A549 (cell line): ENCODE data around the gene MZF1.

ENCODE experiments used
- EP300 ChIP-seq, 2 experiments: fragments of >200 bp; sonication (Bioruptor Twin); formaldehyde crosslinking; IDR thresholded peaks; 2 replicates in 1 of 2; 3 replicates in 1 of 2; pipeline ENCODE4 v1.6.1; 2016 to 2017
- JUNB ChIP-seq: fragments of >200 bp; sonication (Bioruptor Twin); formaldehyde crosslinking; IDR thresholded peaks from 2 replicates; pipeline ENCODE4 v1.6.1; 2016
- MYC ChIP-seq: IDR thresholded peaks from 2 replicates; pipeline ENCODE4 v1.6.1; 2012; ENCODE audit warnings: mild to moderate bottlenecking, inconsistent platforms, low read length, improper control_type of control experiment, borderline replicate concordance
- NFE2L2 ChIP-seq: fragments of 150-350 bp; conservative IDR thresholded peaks from 2 replicates; pipeline ENCODE4 v1.6.1; 2014; ENCODE audit warnings: low read length
- RAD21 ChIP-seq, 2 experiments: fragments of >200 bp in 1 of 2; sonication (Bioruptor Twin) in 1 of 2; formaldehyde crosslinking in 1 of 2; IDR thresholded peaks in 1 of 2; conservative IDR thresholded peaks in 1 of 2; 2 replicates in 1 of 2; 3 replicates in 1 of 2; pipeline ENCODE4 v1.6.1; 2012 to 2018; ENCODE audit warnings: inconsistent platforms in 1 of 2
- RCOR1 ChIP-seq: fragments of 150-350 bp; IDR thresholded peaks from 2 replicates; pipeline ENCODE4 v1.6.1; 2014; ENCODE audit warnings: antibody characterized with exemption, low read length, low read depth
- SMC3 ChIP-seq: fragments of >200 bp; sonication (Bioruptor Twin); formaldehyde crosslinking; IDR thresholded peaks from 3 replicates; pipeline ENCODE4 v1.6.1; 2018; ENCODE audit warnings: inconsistent platforms
- ZFP36 ChIP-seq: fragments of 450-650 bp; IDR thresholded peaks from 2 replicates; pipeline ENCODE4 v1.6.1; 2014; ENCODE audit warnings: borderline replicate concordance; ENCODE audit not compliant: partially characterized antibody
- TF ChIP-seq, protein P1 (sequence below): fragments of >200 bp; sonication (Bioruptor Twin); formaldehyde crosslinking; IDR thresholded peaks from 3 replicates; pipeline ENCODE4 v1.5.1; 2016
- TF ChIP-seq, protein P2 (sequence below): fragments of 250-450 bp; sonication (Bioruptor Pico); IDR thresholded peaks from 2 replicates; pipeline ENCODE4 v1.5.0; 2021; ENCODE audit warnings: mild to moderate bottlenecking, moderate library complexity, borderline replicate concordance

DNA sequence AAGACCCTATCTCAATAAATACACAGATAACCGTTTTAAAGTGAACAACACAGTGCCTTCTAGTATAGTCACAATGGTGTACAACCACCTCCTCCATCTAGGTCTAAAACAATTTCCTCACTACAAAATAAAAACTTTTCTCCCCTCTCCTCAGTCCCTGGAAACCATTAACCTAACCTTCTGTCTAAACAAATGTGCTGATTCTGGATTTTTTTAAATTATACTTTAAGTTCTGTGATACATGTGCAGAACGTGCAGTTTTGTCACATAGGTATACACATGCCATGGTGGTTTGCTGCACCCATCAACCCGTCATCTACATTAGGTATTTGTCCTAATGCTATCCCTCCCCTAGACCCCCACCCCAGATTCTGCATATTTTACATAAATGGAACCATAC, 43.7 kb downstream of the MZF1 start:
- TF ChIP-seq, protein P1, sequence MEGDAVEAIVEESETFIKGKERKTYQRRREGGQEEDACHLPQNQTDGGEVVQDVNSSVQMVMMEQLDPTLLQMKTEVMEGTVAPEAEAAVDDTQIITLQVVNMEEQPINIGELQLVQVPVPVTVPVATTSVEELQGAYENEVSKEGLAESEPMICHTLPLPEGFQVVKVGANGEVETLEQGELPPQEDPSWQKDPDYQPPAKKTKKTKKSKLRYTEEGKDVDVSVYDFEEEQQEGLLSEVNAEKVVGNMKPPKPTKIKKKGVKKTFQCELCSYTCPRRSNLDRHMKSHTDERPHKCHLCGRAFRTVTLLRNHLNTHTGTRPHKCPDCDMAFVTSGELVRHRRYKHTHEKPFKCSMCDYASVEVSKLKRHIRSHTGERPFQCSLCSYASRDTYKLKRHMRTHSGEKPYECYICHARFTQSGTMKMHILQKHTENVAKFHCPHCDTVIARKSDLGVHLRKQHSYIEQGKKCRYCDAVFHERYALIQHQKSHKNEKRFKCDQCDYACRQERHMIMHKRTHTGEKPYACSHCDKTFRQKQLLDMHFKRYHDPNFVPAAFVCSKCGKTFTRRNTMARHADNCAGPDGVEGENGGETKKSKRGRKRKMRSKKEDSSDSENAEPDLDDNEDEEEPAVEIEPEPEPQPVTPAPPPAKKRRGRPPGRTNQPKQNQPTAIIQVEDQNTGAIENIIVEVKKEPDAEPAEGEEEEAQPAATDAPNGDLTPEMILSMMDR, result no peak
- no peak for TF ChIP-seq RCOR1
- TF ChIP-seq MYC, result no peak
- TF ChIP-seq SMC3, result no peak
- no peak for TF ChIP-seq JUNB
- TF ChIP-seq, protein P2, sequence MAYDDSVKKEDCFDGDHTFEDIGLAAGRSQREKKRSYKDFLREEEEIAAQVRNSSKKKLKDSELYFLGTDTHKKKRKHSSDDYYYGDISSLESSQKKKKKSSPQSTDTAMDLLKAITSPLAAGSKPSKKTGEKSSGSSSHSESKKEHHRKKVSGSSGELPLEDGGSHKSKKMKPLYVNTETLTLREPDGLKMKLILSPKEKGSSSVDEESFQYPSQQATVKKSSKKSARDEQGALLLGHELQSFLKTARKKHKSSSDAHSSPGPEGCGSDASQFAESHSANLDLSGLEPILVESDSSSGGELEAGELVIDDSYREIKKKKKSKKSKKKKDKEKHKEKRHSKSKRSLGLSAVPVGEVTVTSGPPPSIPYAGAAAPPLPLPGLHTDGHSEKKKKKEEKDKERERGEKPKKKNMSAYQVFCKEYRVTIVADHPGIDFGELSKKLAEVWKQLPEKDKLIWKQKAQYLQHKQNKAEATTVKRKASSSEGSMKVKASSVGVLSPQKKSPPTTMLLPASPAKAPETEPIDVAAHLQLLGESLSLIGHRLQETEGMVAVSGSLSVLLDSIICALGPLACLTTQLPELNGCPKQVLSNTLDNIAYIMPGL, result no peak
- TF ChIP-seq RAD21 (conservative IDR thresholded peaks at IDR 0.05 in 1 of 2, IDR thresholded peaks at IDR 0.05 in 1 of 2), result no peak
- no peak for TF ChIP-seq ZFP36
- no peak for TF ChIP-seq EP300 (IDR thresholded peaks at IDR 0.05)
- TF ChIP-seq NFE2L2, result no peak
